ENCODE measurements around the gene SRRM3. TPM values are rescaled to one million over a fixed set of nuclear protein-coding genes. Genes with fewer than 3 reads are reported as not detected.

The SRRM3 gene
- total and polyA plus RNA-seq, 9 of the 15 experiments (the other 6 are each of a cell fraction or from before 2014, with no cell fraction given), result 0.04 to 0.91 (median 0.46) TPM; not detected in 2

DNA sequence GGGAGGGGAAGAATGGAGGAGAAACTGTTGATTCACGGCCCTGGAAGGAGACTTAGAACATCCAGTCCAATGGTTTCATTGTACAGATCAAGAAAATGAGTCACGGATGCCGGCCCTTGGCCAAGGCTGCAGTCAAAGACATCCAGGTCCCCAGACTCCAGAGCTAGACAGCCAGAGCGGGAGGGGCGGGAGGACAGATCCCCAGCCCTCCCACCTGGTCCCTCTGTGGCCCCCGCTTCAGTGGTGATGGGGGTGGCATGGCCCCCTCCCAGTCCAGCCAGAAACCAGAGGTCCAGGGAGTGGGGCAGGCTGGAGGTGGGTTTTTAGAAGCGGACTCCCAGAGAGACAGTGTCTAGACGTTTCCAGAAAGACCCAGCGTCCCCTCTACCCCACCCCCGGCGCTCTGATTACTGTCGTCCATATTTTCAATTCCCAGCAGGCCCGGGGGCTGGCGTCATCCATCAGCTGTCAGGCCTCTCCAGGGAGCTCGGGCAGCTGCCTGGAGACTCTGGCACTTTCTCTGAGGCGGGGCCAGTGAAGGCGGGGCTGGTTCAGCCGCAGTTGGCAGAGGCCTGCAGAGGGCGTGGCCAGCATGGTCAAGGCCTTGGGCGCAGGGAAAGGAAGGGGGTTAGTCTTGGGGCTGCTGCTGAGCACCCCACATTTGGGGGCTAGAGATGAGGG, 92.8 kb downstream of the SRRM3 start:
- peaks cover 26 to 48% of the 10 kb centered on the region in 2 experiments for H3K4me1 ChIP-seq (replicated peaks in 1 of 2; ENCODE audit: control insufficient read depth in 2 of 2, insufficient read depth in 2 of 2, low read length in 2 of 2)
- DNase-seq (ENCODE audit: extremely low read depth in 1 of 4, low spot score in 3 of 4), result peak; percentile 70 to 86 (median 84)
- H2AFZ ChIP-seq (ENCODE audit: low read depth, low read length), result peak overlapping the region; percentile 97
- no peaks in the 10 kb centered on the region for H4K20me1 ChIP-seq (replicated peaks; ENCODE audit: control insufficient read depth, insufficient read depth, low read length)
- no peaks in the 10 kb centered on the region for H3K9me1 ChIP-seq (ENCODE audit: control insufficient read depth, insufficient read depth, low read length)
- no peak overlapping the region for H3K27ac ChIP-seq (ENCODE audit: extremely low read depth, low read depth, low read length)
- no TSS peak for BruUV-seq (replicated peaks)
- H3K27me3 ChIP-seq (ENCODE audit: control insufficient read depth in 2 of 2, insufficient read depth in 2 of 2, low read length in 2 of 2), result no peaks in the 10 kb centered on the region
- FAIRE-seq, result peak; percentile 74
- WGBS (ENCODE audit: insufficient coverage, low coverage, missing lambda C conversion rate), result 26% methylated on average over 19 of the region's 20 CpGs
- intact Hi-C loops (cut with micrococcal nuclease) (no loop called here), in situ Hi-C loops (cut with MboI) (no loop called here)
- no peaks in the 10 kb centered on the region for H3K79me2 ChIP-seq (ENCODE audit: control insufficient read depth, insufficient read depth, low read length)
- no peak overlapping the region for H3K4me3 ChIP-seq
- H3K9me3 ChIP-seq (replicated peaks; ENCODE audit: control insufficient read depth, insufficient read depth, low read depth, low read length), result no peaks in the 10 kb centered on the region
- ATAC-seq, result peak; percentile 80
- CTCF ChIA-PET (ENCODE audit: low intra/inter-chr PET ratio), result interaction anchor here (1.3 to 5.3 kb wide), 2 partner anchors 20 to 23 kb away, joined by 3 to 111 read pairs; no protein-coding TSS in a partner anchor
- POLR2A ChIA-PET, result interaction anchor here (0.6 kb wide), 2 partner anchors 23 to 137 kb away, joined by 3 to 4 read pairs; no protein-coding TSS in a partner anchor
- H3K4me2 ChIP-seq (ENCODE audit: insufficient read depth, low read length), result peak overlapping the region; percentile 57
- peak overlapping the region in 1 of 2 experiments; percentile 87; a peak in 3 of 4 replicates for H3K9ac ChIP-seq (ENCODE audit: insufficient read depth in 1 of 2, low read depth in 2 of 2, low read length in 2 of 2)
- no peaks in the 10 kb centered on the region for H3K36me3 ChIP-seq (ENCODE audit: control insufficient read depth, insufficient read depth, low read length)
- TF ChIP-seq TAF1 (IDR thresholded peaks at IDR 0.05; ENCODE audit: control insufficient read depth, extremely low read depth, insufficient read depth, low read length, severe bottlenecking) (peak; percentile 59), CREB1 (IDR thresholded peaks at IDR 0.05) (no peak; the same call in 1 of the 2 replicates), CREB1 (CRISPR knock-in tag; IDR thresholded peaks at IDR 0.05) (peak; percentile 20; the same call in 1 of the 2 replicates), ILF3 (IDR thresholded peaks at IDR 0.05; ENCODE audit: borderline replicate concordance) (no peak), THRAP3 (IDR thresholded peaks at IDR 0.05; ENCODE audit: borderline replicate concordance) (no peak), PHF8 (IDR thresholded peaks at IDR 0.05; ENCODE audit: borderline replicate concordance, low read length) (peak; percentile 31; the same call in 1 of the 2 replicates), ZNF175 (CRISPR knock-in tag; IDR thresholded peaks at IDR 0.05; ENCODE audit: low read depth) (0 out of 2 replicates have a peak, but pooled peaks have one; percentile 50), KLF6 (CRISPR knock-in tag; IDR thresholded peaks at IDR 0.05; ENCODE audit: borderline replicate concordance) (peak; percentile 21; the same call in 1 of the 2 replicates), TCF3 (CRISPR knock-in tag; IDR thresholded peaks at IDR 0.05) (no peak), ZNF134 (CRISPR knock-in tag; conservative IDR thresholded peaks at IDR 0.05) (no peak), SMAD4 (CRISPR knock-in tag; conservative IDR thresholded peaks at IDR 0.05) (peak; percentile 51)
- TF ChIP-seq, protein P1, sequence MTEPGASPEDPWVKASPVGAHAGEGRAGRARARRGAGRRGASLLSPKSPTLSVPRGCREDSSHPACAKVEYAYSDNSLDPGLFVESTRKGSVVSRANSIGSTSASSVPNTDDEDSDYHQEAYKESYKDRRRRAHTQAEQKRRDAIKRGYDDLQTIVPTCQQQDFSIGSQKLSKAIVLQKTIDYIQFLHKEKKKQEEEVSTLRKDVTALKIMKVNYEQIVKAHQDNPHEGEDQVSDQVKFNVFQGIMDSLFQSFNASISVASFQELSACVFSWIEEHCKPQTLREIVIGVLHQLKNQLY (CRISPR knock-in tag; conservative IDR thresholded peaks at IDR 0.05), result no peak
- TF ChIP-seq, protein P2, sequence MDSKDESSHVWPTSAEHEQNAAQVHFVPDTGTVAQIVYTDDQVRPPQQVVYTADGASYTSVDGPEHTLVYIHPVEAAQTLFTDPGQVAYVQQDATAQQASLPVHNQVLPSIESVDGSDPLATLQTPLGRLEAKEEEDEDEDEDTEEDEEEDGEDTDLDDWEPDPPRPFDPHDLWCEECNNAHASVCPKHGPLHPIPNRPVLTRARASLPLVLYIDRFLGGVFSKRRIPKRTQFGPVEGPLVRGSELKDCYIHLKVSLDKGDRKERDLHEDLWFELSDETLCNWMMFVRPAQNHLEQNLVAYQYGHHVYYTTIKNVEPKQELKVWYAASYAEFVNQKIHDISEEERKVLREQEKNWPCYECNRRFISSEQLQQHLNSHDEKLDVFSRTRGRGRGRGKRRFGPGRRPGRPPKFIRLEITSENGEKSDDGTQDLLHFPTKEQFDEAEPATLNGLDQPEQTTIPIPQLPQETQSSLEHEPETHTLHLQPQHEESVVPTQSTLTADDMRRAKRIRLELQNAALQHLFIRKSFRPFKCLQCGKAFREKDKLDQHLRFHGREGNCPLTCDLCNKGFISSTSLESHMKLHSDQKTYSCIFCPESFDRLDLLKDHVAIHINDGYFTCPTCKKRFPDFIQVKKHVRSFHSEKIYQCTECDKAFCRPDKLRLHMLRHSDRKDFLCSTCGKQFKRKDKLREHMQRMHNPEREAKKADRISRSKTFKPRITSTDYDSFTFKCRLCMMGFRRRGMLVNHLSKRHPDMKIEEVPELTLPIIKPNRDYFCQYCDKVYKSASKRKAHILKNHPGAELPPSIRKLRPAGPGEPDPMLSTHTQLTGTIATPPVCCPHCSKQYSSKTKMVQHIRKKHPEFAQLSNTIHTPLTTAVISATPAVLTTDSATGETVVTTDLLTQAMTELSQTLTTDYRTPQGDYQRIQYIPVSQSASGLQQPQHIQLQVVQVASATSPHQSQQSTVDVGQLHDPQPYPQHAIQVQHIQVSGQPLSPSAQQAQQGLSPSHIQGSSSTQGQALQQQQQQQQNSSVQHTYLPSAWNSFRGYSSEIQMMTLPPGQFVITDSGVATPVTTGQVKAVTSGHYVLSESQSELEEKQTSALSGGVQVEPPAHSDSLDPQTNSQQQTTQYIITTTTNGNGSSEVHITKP (IDR thresholded peaks at IDR 0.05; ENCODE audit: partially characterized antibody), result peak; percentile 9
- TF ChIP-seq, protein P3, sequence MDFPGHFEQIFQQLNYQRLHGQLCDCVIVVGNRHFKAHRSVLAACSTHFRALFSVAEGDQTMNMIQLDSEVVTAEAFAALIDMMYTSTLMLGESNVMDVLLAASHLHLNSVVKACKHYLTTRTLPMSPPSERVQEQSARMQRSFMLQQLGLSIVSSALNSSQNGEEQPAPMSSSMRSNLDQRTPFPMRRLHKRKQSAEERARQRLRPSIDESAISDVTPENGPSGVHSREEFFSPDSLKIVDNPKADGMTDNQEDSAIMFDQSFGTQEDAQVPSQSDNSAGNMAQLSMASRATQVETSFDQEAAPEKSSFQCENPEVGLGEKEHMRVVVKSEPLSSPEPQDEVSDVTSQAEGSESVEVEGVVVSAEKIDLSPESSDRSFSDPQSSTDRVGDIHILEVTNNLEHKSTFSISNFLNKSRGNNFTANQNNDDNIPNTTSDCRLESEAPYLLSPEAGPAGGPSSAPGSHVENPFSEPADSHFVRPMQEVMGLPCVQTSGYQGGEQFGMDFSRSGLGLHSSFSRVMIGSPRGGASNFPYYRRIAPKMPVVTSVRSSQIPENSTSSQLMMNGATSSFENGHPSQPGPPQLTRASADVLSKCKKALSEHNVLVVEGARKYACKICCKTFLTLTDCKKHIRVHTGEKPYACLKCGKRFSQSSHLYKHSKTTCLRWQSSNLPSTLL (IDR thresholded peaks at IDR 0.05), result no peak

All from K562 (cell line).